Type B pancreatic cell (in vitro differentiated cells): Measurements from ENCODE around the gene ZNF135. TPM values are rescaled to one million over a fixed set of nuclear protein-coding genes. Genes with fewer than 3 reads are reported as not detected.

ENCODE experiments used
- DNase-seq: peaks from one replicate; pipeline ENCODE4 v3.0.0; 2021; ENCODE audit warnings: mixed read lengths; ENCODE audit not compliant: unreplicated experiment; ENCODE audit errors: extremely low spot score
- H3K27ac Mint-ChIP-seq: 2 replicates; pipeline ENCODE4 v1.8.0; 2021; ENCODE audit warnings: mild to moderate bottlenecking, mixed read lengths
- H3K27me3 Mint-ChIP-seq: 2 replicates; pipeline ENCODE4 v1.8.0; 2021; ENCODE audit warnings: mixed read lengths
- H3K36me3 Mint-ChIP-seq: 2 replicates; pipeline ENCODE4 v1.8.0; 2021; ENCODE audit warnings: mixed read lengths
- H3K4me1 Mint-ChIP-seq: one replicate; pipeline ENCODE4 v1.8.0; 2021; ENCODE audit warnings: mixed read lengths; ENCODE audit not compliant: unreplicated experiment
- H3K4me3 Mint-ChIP-seq: 2 replicates; pipeline ENCODE4 v1.8.0; 2021; ENCODE audit warnings: mild to moderate bottlenecking, mixed read lengths
- H3K9me3 Mint-ChIP-seq: 2 replicates; pipeline ENCODE4 v1.8.0; 2021; ENCODE audit warnings: mixed read lengths
- CTCF ChIP-seq: fragments of 200-600 bp; sonication (generic); conservative IDR thresholded peaks from 2 replicates; pipeline ENCODE4 v1.5.0; 2021; ENCODE audit warnings: antibody characterized with exemption, mild to moderate bottlenecking
- total RNA-seq: library from RNA; stranded (reverse); gene quantifications from 2 replicates; pipeline ENCODE4 v1.2.1, GENCODE V29; 2021; ENCODE audit warnings: low replicate concordance

The ZNF135 gene
- total RNA-seq, 1 donor from 2014 or later = 12.0 TPM

GRCh38 chr19:58095328-58095727 is 36.2 kb downstream of the ZNF135 start:
- Mint-ChIP-seq H3K4me1 (peaks cover 7% of the 10 kb centered on the region), H3K27ac (no peak overlapping the region), H3K4me3 (no peak overlapping the region), H3K27me3 (no peaks in the 10 kb centered on the region), H3K36me3 (peaks cover 20% of the 10 kb centered on the region), H3K9me3 (peaks cover 6% of the 10 kb centered on the region)
- DNase-seq = no peak
- no peak for TF ChIP-seq CTCF

DNA sequence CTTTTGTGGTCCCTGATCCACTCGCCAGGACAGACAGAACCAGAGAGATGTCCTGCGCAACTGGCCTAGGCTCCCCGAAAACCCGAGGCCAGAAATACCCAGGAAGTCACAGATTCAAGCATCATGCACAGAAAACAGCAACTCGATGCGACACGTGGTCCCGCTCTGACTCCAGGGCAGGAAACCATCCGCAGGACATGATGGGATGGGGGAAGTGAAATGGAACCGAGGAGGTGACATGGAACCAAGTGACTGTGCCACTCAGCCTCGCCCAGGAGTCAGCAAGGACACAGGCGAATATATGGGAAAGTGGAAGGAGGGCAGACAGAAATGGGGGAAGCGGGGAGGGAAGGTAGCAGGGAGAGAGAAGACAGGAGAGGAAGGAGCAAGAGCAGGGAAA is 37.8 kb downstream of the ZNF135 start:
- DNase-seq = no peak
- peaks cover 17% of the 10 kb centered on the region for H3K36me3 Mint-ChIP-seq
- peak overlapping the region; percentile 84 for H3K27ac Mint-ChIP-seq
- TF ChIP-seq CTCF = no peak
- H3K4me1 Mint-ChIP-seq = peaks cover 7% of the 10 kb centered on the region
- no peaks in the 10 kb centered on the region for H3K27me3 Mint-ChIP-seq
- H3K9me3 Mint-ChIP-seq = peaks cover 6% of the 10 kb centered on the region
- H3K4me3 Mint-ChIP-seq = peak overlapping the region; percentile 85

DNA sequence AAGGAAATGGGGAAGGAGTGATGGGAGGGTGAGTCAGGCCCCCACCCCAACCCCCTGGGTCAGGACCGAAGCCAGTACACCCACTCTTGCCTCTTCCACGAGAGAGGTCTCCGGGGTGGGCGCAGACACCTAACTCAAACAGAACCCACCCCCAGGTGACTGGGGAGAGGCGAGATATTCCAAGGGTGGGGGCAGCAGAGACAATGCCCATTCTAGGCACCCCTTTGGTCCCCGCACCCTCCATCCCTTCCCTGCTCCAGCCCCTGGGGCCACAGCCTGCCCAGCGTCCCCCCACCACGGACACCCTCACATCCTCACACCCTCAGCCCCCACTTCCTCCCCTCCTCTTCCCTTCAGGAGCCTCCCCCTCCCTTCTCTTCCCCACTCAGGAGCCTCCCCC is 38.3 kb downstream of the ZNF135 start:
- Mint-ChIP-seq H3K4me1 (peaks cover 7% of the 10 kb centered on the region), H3K36me3 (peaks cover 15% of the 10 kb centered on the region), H3K4me3 (peak overlapping the region; percentile 85), H3K27ac (no peak overlapping the region), H3K27me3 (no peaks in the 10 kb centered on the region), H3K9me3 (peaks cover 7% of the 10 kb centered on the region)
- no peak for DNase-seq
- no peak for TF ChIP-seq CTCF

DNA sequence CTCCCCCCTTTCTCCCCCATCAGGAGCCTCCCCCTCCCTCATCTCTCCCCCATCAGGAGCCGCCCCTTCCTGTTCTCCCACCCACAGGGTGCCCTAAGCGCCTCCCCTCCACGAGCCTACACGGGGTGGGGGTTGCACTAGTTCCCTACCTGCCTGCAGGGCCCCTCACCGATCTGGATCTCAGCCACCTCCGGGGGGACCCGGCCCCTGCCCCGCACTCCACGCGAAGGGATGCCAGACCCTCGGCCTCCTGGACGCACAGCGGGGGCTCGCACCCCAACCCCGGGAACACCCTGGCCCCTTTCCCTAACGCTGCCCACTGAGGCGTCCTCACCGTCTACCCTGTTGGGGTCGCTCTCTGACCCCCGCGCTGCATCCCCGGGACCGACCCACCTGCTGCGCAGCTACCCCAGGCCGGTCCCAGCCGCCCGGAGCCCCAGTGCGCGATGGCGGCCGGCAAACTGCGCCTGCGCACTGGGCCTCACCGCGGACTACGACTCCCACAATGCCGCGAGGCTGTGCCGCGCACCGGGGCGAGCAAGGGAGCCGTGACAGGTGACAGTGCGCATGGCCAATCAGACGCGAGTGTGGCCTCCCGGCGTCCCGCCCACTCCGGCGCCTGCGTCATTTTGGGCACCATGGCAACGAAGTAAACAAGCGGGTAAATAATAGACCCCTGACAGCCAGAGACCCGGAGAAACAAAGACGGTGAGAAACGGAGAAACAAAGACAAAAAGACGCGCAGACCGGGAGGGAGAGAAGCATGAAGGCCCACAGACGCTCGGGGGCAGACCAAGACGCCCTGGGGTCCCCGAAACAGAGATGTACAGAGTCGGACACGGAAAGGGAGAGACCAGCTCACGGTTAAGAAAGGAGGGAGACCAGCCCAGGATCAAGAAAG is 38.9 kb downstream of the ZNF135 start, which contains the start of gene ZSCAN18:
Gene ZSCAN18, minus strand, starts transcription at position 451 of the 901 bp plus-strand sequence. CDS start 7,964 bp downstream, outside the sequence.
- Mint-ChIP-seq H3K9me3 (peaks cover 9% of the 10 kb centered on the region), H3K27ac (peak within 1 kb of the TSS; percentile 98), H3K4me3 (peak within 1 kb of the TSS; percentile 92), H3K4me1 (peaks cover 7% of the 10 kb centered on the region), H3K36me3 (peaks cover 15% of the 10 kb centered on the region), H3K27me3 (no peaks in the 10 kb centered on the region)
- peak; percentile 99 for DNase-seq
- no peak for TF ChIP-seq CTCF

GRCh38 chr19:58098682-58098998 is 39.6 kb downstream of the ZNF135 start:
- no peak for DNase-seq
- TF ChIP-seq CTCF = no peak
- Mint-ChIP-seq H3K36me3 (peaks cover 15% of the 10 kb centered on the region), H3K9me3 (peaks cover 13% of the 10 kb centered on the region), H3K4me1 (peaks cover 7% of the 10 kb centered on the region), H3K27me3 (no peaks in the 10 kb centered on the region), H3K27ac (peak overlapping the region; percentile 98), H3K4me3 (peak overlapping the region; percentile 92)
